Left renal pelvis (tissue), 4 donors: ENCODE results near the gene LAD1. TPM values are rescaled to one million over a fixed set of nuclear protein-coding genes. Genes with fewer than 3 reads are reported as not detected.

Experiments used
- DNase-seq, 4 donors: peaks; one replicate each; pipeline ENCODE4 v3.0.0-alpha.2; 2013; ENCODE audit warnings: low read depth in 4 of 4, low spot score in 3 of 4
- polyA plus RNA-seq, 4 donors: library from polyadenylated mRNA; unstranded; fragments of 120-200 nt; gene quantifications; one replicate each; pipeline ENCODE4 v1.2.1, GENCODE V29; 2013; ENCODE audit not compliant: insufficient read length in 4 of 4

The LAD1 gene
- polyA plus RNA-seq, 4 donors = 0.60 to 38.6 (median 29.7) TPM

- no peak for DNase-seq
Measured at GRCh38 chr1:201353186-201353940, 45.8 kb downstream of the LAD1 start.

DNA sequence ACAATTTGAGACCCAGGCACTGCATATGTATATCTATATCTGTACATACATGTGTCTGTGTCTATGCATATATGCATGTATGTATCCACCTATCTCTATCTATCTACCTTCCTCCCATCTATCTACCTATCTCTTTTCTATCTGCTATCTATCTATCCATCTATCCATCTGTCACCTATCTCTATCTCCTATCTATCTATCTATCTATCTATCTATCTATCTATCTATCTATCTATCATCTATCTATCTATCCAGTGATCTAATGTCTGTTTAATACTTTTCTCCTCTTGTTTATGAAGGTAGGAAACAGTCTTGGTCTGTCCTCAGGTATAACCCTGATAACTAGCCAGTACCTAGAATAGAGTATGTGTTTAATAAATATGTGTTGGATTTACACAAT lies 47.5 kb downstream of the LAD1 start:
- DNase-seq = no peak

GRCh38 chr1:201350884-201351283 lies 48.2 kb downstream of the LAD1 start:
- no peak for DNase-seq

GRCh38 chr1:201350361-201350725 lies 48.8 kb downstream of the LAD1 start:
- DNase-seq = no peak

DNA sequence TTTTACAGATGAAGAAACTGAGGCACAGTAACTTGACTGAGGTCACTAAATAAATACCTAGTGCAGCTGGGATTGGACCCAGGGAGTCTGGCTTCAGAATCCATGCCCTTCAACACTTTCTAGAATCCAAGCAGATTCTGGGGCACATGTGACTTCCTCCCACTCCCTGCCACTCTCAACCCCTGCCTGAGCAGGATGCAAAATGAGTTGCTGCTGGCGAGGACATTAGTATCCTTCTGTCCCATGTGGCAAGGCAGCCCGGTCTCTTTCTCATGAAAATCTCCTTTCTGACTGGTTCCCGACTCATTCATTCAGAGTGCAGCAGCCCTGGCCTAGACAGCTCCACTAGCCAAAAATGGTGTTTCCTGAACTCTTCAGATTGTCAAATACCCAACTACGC lies 50.0 kb downstream of the LAD1 start:
- no peak for DNase-seq

- peak in 1 of 4 donors; percentile 35 for DNase-seq
Measured at GRCh38 chr1:201348211-201348566, 50.9 kb downstream of the LAD1 start.

DNA sequence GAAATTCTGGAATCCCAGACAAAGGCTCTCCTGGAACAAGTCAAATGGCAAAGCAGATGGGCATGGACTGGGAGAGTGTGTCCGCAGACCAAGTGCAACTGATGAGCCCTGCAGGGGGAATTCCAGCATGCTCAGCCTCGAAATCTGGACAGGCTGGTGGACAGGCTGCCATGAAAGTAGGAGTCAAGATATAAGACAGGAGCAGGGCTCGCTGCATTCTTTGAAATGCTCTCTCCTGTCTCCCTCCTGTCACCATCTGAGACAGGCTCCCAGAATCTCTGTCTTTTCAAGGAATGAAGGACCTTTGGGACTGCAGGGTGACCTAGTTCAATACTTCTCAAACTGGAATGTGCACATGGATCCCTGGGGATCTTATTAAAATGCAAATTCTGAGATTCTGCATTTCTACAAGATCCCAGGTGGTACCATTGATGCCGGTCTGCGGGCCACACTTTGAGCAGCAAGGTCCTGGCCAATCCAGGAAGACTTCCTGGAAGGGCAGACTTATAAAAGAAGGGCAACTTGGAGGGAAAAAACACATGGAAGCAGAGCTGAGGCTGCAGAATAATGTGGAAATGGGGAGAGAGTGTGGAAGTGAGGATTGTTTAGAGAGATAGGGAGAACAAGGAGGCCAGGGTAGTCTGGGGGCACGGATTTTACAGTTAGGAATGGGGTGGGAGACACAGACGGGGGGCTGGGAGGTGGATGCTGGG lies 51.5 kb downstream of the LAD1 start:
- no peak for DNase-seq

DNA sequence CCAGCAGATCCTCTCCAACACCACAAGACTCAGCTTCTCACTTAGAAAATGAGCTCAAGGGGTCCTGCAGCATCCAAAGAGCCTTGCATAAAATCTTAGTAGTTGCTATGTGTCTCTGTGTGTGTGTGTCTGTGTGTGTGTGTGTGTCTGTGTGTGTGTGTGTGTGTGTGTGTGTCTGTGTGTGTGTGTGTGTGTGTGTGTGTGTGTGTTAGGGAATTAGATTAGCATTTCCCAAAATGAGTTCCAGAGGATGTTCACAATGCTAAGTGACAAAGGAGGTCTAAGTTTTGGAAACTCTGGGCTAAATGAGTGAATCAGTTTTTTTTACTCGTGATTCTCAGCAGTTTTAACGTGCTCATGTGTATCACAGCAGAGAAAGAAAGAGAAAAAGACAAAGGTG lies 52.1 kb downstream of the LAD1 start:
- no peak for DNase-seq

GRCh38 chr1:201346337-201346939 lies 52.7 kb downstream of the LAD1 start:
- DNase-seq = peak in 1 of 4 donors; percentile 35

DNA sequence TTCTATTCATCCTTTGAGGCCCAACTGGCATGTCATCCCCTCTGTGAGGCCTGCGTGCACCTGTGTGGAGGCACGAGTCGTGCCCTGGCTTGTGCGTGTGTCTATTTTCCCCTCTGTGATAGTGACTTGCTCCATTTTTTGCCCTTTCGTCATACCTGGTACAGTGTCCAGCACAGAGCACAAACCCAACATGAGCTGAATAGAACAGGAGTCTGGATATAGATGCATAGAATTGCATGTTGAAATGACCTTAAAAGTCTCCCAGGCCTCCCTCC lies 54.1 kb downstream of the LAD1 start:
- no peak for DNase-seq

GRCh38 chr1:201344206-201345080 lies 54.7 kb downstream of the LAD1 start:
- no peak for DNase-seq

- no peak for DNase-seq
Measured at GRCh38 chr1:201341377-201341776, 57.7 kb downstream of the LAD1 start.

- DNase-seq = no peak
Measured at GRCh38 chr1:201336711-201337450, 62.2 kb downstream of the LAD1 start.

DNA sequence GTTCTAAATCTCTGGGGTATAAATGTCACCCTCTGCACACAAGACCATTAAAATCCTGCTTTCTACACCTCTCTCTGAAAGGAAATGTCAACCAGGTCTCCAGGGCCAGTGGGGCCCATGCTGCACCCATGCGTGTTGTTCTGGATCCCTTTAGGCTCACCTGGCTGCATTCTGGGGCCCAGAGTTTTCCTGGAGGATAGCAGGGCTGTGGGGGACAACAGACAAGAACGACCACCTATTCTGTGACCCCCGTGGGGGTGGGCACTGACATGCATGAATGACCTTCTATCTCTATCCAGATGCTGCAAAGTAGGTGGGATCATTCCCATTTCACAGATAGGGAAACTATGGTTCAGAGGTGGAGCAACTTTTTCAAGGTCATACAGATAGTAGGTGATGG lies 63.2 kb downstream of the LAD1 start:
- DNase-seq = no peak

- no peak for DNase-seq
Measured at GRCh38 chr1:201335174-201335870, 63.8 kb downstream of the LAD1 start.

GRCh38 chr1:201334325-201335173 lies 64.6 kb downstream of the LAD1 start:
- no peak for DNase-seq

DNA sequence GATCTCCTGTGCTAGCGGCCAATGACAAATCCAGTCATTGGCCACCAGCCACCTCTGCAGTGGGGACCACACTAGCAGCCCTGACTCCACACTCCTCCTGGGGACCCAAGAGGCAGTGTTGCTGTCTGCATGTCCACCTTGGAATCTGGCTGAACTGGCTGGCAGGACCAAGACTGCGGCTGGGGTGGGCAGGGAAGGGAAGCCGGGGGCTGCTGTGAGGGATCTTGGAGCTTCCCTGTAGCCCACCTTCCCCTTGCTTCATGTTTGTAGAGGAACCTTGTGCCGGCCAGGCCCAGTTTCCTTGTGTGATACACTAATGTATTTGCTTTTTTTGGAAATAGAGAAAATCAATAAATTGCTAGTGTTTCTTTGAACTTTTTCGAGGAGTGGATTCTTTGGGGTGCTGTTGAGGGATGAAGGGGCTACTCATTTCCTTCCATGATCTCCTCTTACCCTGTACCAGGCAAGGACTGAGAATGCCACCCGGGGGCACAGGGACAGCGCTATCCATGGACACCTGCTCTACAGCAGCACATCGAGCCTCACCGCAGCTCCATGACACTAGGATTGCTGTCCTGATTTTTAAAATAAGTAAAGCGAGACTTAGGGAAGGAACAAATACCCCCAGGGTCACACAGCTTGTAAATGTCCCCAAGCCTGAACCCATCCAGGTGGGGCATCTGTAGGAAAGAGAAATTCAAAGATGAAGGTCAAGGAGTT lies 66.3 kb downstream of the LAD1 start:
- no peak for DNase-seq

DNA sequence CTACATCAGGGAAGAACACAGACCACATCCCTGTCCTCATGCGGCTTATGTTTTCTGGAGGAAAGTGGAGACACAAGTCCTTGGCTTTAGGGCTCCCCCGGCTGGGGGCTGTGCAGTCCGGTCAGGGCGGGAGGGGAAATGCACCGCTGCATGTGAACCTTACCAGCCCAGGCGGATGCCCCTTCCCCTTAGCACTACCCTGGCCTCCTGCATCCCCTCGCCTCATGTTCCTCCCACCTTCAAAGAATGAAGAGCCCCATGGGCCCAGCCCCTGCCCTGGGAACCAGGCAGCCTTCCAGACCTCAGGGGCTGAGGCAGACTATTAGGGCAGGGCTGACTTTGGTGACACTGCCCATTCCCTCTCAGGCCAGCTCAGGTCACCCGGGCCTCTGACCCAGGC lies 67.1 kb downstream of the LAD1 start:
- DNase-seq = no peak
